K562 (cell line): ENCODE results near the gene CTXND1. TPM values are rescaled to one million over a fixed set of nuclear protein-coding genes. Genes with fewer than 3 reads are reported as not detected.

Experiments used
- ATF7 ChIP-seq: fragments of 450-650 bp; IDR thresholded peaks from 2 replicates; pipeline ENCODE4 v1.7.1; 2014; ENCODE audit warnings: mild to moderate bottlenecking, moderate library complexity
- CBFA2T3 ChIP-seq: fragments of 450-650 bp; IDR thresholded peaks from 2 replicates; pipeline ENCODE4 v1.6.1; 2017
- HOXB6 ChIP-seq: fragments of 250-450 bp; sonication (Bioruptor Pico); IDR thresholded peaks from 2 replicates; pipeline ENCODE4 v1.5.1; 2022; ENCODE audit warnings: mild to moderate bottlenecking, borderline replicate concordance
- MEF2D ChIP-seq: conservative IDR thresholded peaks from 2 replicates; pipeline ENCODE4 v1.6.1; 2016; ENCODE audit warnings: low read depth, missing genetic modification characterization, missing compliant biosample characterization
- NCOA4 ChIP-seq: fragments of 450-650 bp; IDR thresholded peaks from 2 replicates; pipeline ENCODE4 v1.6.1; 2018; ENCODE audit warnings: mild to moderate bottlenecking; ENCODE audit not compliant: partially characterized antibody
- NR2C2 ChIP-seq, 2 experiments: fragments of 200-800 bp in 1 of 2; sonication (Bioruptor generic) in 1 of 2; sonication (generic) in 1 of 2; formaldehyde crosslinking in 1 of 2; IDR thresholded peaks; 2 replicates each; pipeline versions ENCODE4 v1.6.1 to v1.8.0; 2016 to 2022; ENCODE audit warnings: mild to moderate bottlenecking in 1 of 2, missing compliant biosample characterization in 1 of 2, missing genetic modification characterization in 1 of 2, missing genetic modification reagents in 1 of 2
- PHF21A ChIP-seq: fragments of 450-650 bp; IDR thresholded peaks from 2 replicates; pipeline ENCODE4 v1.6.1; 2017; ENCODE audit warnings: low read depth, borderline replicate concordance
- TAF7 ChIP-seq: fragments of 450-650 bp; IDR thresholded peaks from 2 replicates; pipeline ENCODE4 v1.6.1; 2016; ENCODE audit warnings: missing genetic modification characterization, missing compliant biosample characterization
- ZNF165 ChIP-seq: fragments of 250-450 bp; sonication (Bioruptor Pico); IDR thresholded peaks from 2 replicates; pipeline ENCODE4 v1.4.0; 2020; ENCODE audit warnings: borderline replicate concordance
- ZNF197 ChIP-seq: fragments of 200-800 bp; sonication (Bioruptor generic); IDR thresholded peaks from 2 replicates; pipeline ENCODE4 v1.6.1; 2016; ENCODE audit warnings: low read depth, missing genetic modification characterization, missing compliant biosample characterization
- polyA plus RNA-seq, 8 experiments: library from polyadenylated mRNA; depleted of rRNA in 4 of 8; stranded (reverse) in 5 of 8; unstranded in 3 of 8; fragments of >200 nt; fragmentation: Nextera tagmentation in 2 of 8; fragmentation: Illumina TruSeq in 1 of 8; extraction: Ambion mirVana in 2 of 8; extraction: Trizol in 1 of 8; gene quantifications; 2 replicates each; pipeline versions ENCODE4 v1.2.1 to v1.2.3, GENCODE V29; 2011 to 2014; ENCODE audit warnings: inconsistent platforms in 1 of 8, missing spikeins in 1 of 8
- total RNA-seq, 7 experiments: library from RNA; depleted of rRNA in 6 of 7; stranded (reverse); fragments of >200 nt in 6 of 7; fragmentation: Illumina TruSeq in 2 of 7; extraction: Trizol in 2 of 7; gene quantifications; 2 replicates each; pipeline versions ENCODE4 v1.2.1 to v1.2.3, GENCODE V29; 2011 to 2021; ENCODE audit warnings: low replicate concordance in 1 of 7
- TF ChIP-seq, protein P1 (sequence below), 2 experiments: fragments of 450-650 bp in 1 of 2; sonication (generic) in 1 of 2; formaldehyde crosslinking in 1 of 2; IDR thresholded peaks; 2 replicates each; pipeline versions ENCODE4 v1.7.1 to v1.9.0; 2016 to 2022; ENCODE audit warnings: inconsistent platforms in 1 of 2, mild to moderate bottlenecking in 1 of 2, missing genetic modification reagents in 1 of 2
- TF ChIP-seq, protein P2 (sequence below): sonication (generic); IDR thresholded peaks from 2 replicates; pipeline ENCODE4 v1.6.1; 2016
- TF ChIP-seq, protein P3 (sequence below), 2 experiments: fragments of 200-800 bp in 1 of 2; sonication (Bioruptor generic) in 1 of 2; sonication (generic) in 1 of 2; formaldehyde crosslinking in 1 of 2; IDR thresholded peaks in 1 of 2; conservative IDR thresholded peaks in 1 of 2; 2 replicates each; pipeline versions ENCODE4 v1.5.0 to v1.6.1; 2016 to 2020; ENCODE audit warnings: missing compliant biosample characterization in 1 of 2, missing genetic modification characterization in 1 of 2, missing genetic modification reagents in 1 of 2

CTXND1 gene
- total and polyA plus RNA-seq, 9 of the 15 experiments (the other 6 are each of a cell fraction or from before 2014, with no cell fraction given): 0.04 TPM; not detected in 7

DNA sequence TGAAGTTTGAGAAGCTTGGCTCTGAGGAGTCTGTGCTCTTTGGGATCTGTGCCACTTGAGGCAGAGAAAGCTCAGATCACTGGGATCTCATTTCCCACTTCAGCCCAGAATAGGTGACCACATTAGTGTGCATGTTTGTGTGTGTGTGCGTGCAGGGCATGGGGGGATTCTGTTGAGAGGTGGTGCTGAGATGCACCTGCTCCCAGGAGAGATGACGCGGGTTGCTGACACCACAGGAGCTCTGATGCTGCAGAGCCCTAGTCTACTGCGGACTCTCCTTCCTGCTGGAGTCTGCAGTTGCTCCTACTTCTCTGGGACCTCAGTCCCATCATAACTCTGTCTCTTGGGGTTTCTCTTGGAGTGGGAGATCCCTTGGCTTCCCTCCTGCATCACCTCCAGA lies 14.7 kb upstream of the CTXND1 start (continued):
- TF ChIP-seq, protein P1, sequence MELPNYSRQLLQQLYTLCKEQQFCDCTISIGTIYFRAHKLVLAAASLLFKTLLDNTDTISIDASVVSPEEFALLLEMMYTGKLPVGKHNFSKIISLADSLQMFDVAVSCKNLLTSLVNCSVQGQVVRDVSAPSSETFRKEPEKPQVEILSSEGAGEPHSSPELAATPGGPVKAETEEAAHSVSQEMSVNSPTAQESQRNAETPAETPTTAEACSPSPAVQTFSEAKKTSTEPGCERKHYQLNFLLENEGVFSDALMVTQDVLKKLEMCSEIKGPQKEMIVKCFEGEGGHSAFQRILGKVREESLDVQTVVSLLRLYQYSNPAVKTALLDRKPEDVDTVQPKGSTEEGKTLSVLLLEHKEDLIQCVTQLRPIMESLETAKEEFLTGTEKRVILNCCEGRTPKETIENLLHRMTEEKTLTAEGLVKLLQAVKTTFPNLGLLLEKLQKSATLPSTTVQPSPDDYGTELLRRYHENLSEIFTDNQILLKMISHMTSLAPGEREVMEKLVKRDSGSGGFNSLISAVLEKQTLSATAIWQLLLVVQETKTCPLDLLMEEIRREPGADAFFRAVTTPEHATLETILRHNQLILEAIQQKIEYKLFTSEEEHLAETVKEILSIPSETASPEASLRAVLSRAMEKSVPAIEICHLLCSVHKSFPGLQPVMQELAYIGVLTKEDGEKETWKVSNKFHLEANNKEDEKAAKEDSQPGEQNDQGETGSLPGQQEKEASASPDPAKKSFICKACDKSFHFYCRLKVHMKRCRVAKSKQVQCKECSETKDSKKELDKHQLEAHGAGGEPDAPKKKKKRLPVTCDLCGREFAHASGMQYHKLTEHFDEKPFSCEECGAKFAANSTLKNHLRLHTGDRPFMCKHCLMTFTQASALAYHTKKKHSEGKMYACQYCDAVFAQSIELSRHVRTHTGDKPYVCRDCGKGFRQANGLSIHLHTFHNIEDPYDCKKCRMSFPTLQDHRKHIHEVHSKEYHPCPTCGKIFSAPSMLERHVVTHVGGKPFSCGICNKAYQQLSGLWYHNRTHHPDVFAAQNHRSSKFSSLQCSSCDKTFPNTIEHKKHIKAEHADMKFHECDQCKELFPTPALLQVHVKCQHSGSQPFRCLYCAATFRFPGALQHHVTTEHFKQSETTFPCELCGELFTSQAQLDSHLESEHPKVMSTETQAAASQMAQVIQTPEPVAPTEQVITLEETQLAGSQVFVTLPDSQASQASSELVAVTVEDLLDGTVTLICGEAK (IDR thresholded peaks at IDR 0.05): no peak
- TF ChIP-seq, protein P1 (CRISPR knock-in tag; IDR thresholded peaks at IDR 0.05): no peak
- TF ChIP-seq, protein P2, sequence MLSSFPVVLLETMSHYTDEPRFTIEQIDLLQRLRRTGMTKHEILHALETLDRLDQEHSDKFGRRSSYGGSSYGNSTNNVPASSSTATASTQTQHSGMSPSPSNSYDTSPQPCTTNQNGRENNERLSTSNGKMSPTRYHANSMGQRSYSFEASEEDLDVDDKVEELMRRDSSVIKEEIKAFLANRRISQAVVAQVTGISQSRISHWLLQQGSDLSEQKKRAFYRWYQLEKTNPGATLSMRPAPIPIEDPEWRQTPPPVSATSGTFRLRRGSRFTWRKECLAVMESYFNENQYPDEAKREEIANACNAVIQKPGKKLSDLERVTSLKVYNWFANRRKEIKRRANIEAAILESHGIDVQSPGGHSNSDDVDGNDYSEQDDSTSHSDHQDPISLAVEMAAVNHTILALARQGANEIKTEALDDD: no peak
- TF ChIP-seq CBFA2T3 (no peak), TAF7 (tag) (no peak), ATF7 (no peak), PHF21A (no peak), ZNF165 (CRISPR knock-in tag) (no peak), HOXB6 (CRISPR knock-in tag) (no peak), MEF2D (tag) (no peak), NCOA4 (no peak), NR2C2 (CRISPR knock-in tag; IDR thresholded peaks at IDR 0.05) (no peak), NR2C2 (tag; IDR thresholded peaks at IDR 0.05) (no peak), ZNF197 (no peak)
- TF ChIP-seq, protein P3, sequence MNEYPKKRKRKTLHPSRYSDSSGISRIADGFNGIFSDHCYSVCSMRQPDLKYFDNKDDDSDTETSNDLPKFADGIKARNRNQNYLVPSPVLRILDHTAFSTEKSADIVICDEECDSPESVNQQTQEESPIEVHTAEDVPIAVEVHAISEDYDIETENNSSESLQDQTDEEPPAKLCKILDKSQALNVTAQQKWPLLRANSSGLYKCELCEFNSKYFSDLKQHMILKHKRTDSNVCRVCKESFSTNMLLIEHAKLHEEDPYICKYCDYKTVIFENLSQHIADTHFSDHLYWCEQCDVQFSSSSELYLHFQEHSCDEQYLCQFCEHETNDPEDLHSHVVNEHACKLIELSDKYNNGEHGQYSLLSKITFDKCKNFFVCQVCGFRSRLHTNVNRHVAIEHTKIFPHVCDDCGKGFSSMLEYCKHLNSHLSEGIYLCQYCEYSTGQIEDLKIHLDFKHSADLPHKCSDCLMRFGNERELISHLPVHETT (CRISPR knock-in tag; conservative IDR thresholded peaks at IDR 0.05 in 1 of 2, IDR thresholded peaks at IDR 0.05 in 1 of 2): no peak
- TF ChIP-seq, all 486 proteins: peak for 0
